Left ventricle myocardium inferior (tissue), 1 donor: Measurements from ENCODE around the gene CXXC5. TPM values are rescaled to one million over a fixed set of nuclear protein-coding genes. Genes with fewer than 3 reads are reported as not detected.
"Not testable (repeated sequence)": the region's sequence is repeated elsewhere in the genome, so short reads cannot be mapped to it uniquely, and the experiment has no call there.

Experiments
- DNase-seq: peaks from one replicate; pipeline ENCODE4 v3.0.0-alpha.2; 2020
- H3K27ac ChIP-seq: fragments of 200-600 bp; replicated peaks from 2 replicates; pipeline ENCODE4 v1.8.0; 2021
- H3K27me3 ChIP-seq: fragments of 200-600 bp; 2 replicates; pipeline ENCODE4 v1.8.0; 2021; ENCODE audit warnings: low read depth
- H3K36me3 ChIP-seq: fragments of 200-600 bp; 2 replicates; pipeline ENCODE4 v1.8.0; 2021
- H3K4me1 ChIP-seq: fragments of 200-600 bp; 2 replicates; pipeline ENCODE4 v1.8.0; 2021
- H3K4me3 ChIP-seq: fragments of 200-600 bp; 2 replicates; pipeline ENCODE4 v1.8.0; 2021; ENCODE audit warnings: mild to moderate bottlenecking, moderate library complexity
- H3K9me3 ChIP-seq: fragments of 200-600 bp; replicated peaks from 2 replicates; pipeline ENCODE4 v1.8.0; 2021
- intact Hi-C: fragments of 100-400 bp; cut with micrococcal nuclease; formaldehyde crosslinking; loops from one replicate; pipeline ENCODE4 v1.11.0; 2022
- total RNA-seq: library from RNA; stranded (reverse); fragmentation: NEBNext Ultra II Directional; extraction: Animal tissue kit (Norgen Biotek cat#: 25700); gene quantifications from one replicate; pipeline ENCODE4 v1.2.1, GENCODE V29; 2021
- TF ChIP-seq, protein P1 (sequence below): fragments of 200-600 bp; IDR thresholded peaks from 2 replicates; pipeline ENCODE4 v1.8.0; 2021; ENCODE audit warnings: antibody characterized with exemption, mild to moderate bottlenecking, borderline replicate concordance
- donor health status: DM: no; HTN: yes; CAD: no; lungs with severe emphysema.

The CXXC5 gene
- total RNA-seq, 1 donor from 2014 or later = 56.9 TPM

DNA sequence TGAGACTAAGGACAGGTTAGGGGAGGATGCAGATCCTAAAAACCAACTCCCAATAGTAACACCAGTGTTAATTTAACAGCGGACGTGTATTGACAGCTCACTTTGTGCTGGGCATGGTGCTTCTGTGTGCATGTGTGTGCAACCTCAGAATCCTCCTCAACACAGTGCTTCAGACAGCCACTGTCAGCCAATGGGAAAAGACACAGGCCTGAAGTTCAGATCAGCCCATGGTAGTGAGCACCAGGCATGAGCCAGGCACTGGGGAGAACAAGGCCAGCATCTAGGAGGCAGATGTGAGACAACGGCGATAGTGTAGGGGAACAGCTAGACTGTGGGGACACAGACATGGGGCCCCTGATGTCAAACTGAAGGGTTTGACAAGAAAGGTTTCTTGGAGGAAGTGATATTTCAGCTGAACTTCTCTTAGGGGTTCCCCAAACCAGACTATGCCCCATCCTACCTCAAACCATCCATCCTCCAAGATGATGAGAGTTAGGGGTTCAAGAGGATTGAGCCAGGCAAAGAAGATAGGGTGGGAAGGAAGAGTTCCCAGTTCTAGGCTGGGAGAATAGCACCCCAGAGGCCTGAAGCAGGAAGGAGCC lies 75.9 kb downstream of the CXXC5 start:
- Histone ChIP-seq H3K4me1 (peaks cover 7% of the 10 kb centered on the region), H3K27me3 (no peaks in the 10 kb centered on the region), H3K9me3 (peaks cover 1% of the 10 kb centered on the region), H3K4me3 (no peak overlapping the region), H3K27ac (no peak overlapping the region), H3K36me3 (no peaks in the 10 kb centered on the region)
- DNase-seq = no peak
- intact Hi-C loops = no loop called here
- TF ChIP-seq, protein P1, sequence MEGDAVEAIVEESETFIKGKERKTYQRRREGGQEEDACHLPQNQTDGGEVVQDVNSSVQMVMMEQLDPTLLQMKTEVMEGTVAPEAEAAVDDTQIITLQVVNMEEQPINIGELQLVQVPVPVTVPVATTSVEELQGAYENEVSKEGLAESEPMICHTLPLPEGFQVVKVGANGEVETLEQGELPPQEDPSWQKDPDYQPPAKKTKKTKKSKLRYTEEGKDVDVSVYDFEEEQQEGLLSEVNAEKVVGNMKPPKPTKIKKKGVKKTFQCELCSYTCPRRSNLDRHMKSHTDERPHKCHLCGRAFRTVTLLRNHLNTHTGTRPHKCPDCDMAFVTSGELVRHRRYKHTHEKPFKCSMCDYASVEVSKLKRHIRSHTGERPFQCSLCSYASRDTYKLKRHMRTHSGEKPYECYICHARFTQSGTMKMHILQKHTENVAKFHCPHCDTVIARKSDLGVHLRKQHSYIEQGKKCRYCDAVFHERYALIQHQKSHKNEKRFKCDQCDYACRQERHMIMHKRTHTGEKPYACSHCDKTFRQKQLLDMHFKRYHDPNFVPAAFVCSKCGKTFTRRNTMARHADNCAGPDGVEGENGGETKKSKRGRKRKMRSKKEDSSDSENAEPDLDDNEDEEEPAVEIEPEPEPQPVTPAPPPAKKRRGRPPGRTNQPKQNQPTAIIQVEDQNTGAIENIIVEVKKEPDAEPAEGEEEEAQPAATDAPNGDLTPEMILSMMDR = no peak

DNA sequence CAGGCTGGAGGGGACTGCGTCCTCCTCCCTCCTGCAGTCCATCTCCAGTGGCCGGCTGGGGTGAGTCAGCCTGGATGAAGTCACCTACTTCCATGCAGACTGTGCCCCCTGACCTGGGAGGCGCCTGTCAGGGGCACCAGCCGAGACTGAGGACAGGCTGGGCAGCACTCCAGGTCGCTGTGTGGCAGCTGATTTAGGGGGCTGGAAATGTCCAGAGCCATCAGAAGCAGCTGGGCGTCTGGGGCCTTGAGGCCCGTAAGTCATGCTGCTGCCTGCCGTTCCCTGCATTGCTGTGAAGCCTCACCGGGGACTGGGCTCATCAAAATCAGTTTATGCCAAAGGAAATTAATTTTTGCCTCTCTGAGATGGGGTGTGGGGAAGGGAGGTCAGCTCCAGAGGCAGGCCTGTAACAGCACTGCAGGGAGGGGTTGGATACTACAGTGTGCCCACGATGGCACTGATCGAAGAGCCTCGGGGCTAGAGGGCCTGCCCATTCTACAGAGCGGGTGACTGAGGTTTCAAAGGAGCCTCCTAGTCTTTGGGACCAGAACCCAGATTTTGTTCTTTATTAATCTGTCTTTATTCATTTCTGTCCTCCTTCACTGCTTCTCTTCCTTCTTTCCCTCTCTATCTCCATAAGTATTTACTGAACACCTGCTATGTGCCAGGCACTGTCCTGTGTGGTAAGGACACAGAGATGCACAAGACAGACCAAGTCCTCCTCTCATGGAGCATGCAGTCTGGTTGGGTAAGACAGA lies 77.1 kb downstream of the CXXC5 start:
- intact Hi-C loops = no loop called here
- H3K27ac ChIP-seq = peak overlapping the region; percentile 16
- H3K27me3 ChIP-seq = no peaks in the 10 kb centered on the region
- H3K4me1 ChIP-seq = peaks cover 7% of the 10 kb centered on the region
- H3K4me3 ChIP-seq = no peak overlapping the region
- DNase-seq = no peak
- no peaks in the 10 kb centered on the region for H3K9me3 ChIP-seq
- TF ChIP-seq, protein P1 = no peak
- H3K36me3 ChIP-seq = no peaks in the 10 kb centered on the region

DNA sequence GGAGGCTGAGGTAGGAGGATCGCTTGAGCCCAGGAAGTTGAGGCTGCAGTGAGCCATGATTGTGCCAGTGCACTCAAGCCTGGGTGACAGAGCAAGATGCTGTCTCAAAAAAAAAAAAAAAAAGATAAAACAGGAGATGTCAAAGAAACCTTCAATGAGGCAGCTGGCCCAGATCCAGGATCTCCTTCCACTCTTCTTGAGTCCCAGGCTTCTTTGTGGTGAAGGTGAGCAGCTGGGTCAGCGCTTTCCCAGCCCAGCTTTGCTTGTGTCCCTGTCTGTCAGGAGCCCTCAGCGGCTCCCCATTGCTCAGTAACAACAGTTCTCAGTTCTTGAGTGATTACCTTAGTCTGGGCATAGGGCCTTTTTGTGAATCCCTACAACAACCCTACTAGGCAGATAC lies 78.1 kb downstream of the CXXC5 start:
- Histone ChIP-seq H3K4me3 (no peak overlapping the region), H3K36me3 (no peaks in the 10 kb centered on the region), H3K27me3 (no peaks in the 10 kb centered on the region), H3K4me1 (peaks cover 7% of the 10 kb centered on the region), H3K27ac (no peak overlapping the region), H3K9me3 (no peaks in the 10 kb centered on the region)
- no peak for DNase-seq
- TF ChIP-seq, protein P1 = no peak
- intact Hi-C loops = no loop called here

DNA sequence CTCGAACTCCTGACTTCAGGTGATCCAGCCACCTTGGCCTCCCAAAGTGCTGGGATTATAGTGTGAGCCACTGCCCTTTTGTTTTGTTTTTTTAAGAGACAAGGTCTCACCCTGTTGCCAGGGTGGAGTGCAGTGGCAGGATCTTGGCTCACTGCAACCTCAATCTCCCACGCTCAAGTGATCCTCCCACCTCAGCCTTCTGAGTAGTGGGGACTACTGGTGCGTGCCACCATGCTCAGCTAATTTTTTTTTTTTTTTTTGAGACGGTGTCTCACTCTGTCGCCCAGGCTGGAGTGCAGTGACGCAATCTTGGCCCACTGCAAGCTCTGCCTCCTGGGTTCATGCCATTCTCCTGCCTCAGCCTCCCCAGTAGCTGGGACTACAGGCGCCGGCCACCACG lies 79.5 kb downstream of the CXXC5 start:
- H3K27me3 ChIP-seq, H3K4me1 ChIP-seq, H3K4me3 ChIP-seq, H3K9me3 ChIP-seq, H3K36me3 ChIP-seq, H3K27ac ChIP-seq, intact Hi-C loops, DNase-seq: not testable (repeated sequence)

DNA sequence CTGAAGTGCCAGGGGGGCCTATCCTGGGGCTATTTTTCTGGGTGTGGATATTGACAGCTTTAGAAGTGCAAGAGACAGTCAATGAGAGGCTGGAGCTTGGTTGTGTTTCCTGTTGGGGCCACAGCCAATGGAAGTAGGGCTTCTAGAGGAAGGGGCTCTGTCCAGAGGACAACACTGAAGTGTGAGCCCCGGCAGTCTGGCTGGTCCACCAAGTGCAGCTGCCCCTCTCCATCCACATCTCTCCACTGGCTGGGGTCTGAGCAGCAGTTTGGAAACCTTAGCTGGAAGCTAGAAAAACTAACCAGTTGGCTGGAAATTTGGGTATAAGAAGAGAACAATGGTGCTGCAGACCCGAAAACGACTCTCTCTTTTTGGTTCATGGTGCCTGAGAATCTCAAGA lies 83.1 kb downstream of the CXXC5 start:
- H3K27me3 ChIP-seq = no peaks in the 10 kb centered on the region
- no peak overlapping the region for H3K4me3 ChIP-seq
- H3K9me3 ChIP-seq = no peaks in the 10 kb centered on the region
- TF ChIP-seq, protein P1 = no peak
- no peak for DNase-seq
- no peak overlapping the region for H3K27ac ChIP-seq
- H3K36me3 ChIP-seq = no peaks in the 10 kb centered on the region
- H3K4me1 ChIP-seq = no peaks in the 10 kb centered on the region
- intact Hi-C loops = no loop called here

DNA sequence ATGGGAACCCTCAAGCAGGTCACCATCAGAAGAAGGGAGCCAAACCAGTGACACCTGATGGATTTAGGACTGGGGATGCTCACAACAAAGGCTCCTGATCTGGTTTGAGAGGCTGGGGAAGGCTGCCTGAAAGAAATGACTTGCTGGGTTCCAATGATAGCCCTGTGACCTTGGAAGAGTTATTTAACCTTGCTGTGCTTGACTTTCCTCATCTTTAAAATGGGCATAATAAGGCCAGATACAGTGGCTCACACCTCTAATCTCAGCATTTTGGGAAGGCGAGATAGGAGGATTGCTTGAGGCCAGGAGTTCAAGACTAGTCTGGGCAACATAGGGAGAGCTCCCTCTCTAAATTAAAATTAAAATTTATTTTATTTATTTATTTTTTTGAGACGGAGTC lies 83.9 kb downstream of the CXXC5 start:
- Histone ChIP-seq H3K27me3 (no peaks in the 10 kb centered on the region), H3K36me3 (no peaks in the 10 kb centered on the region), H3K9me3 (no peaks in the 10 kb centered on the region), H3K4me3 (no peak overlapping the region), H3K4me1 (no peaks in the 10 kb centered on the region), H3K27ac (no peak overlapping the region)
- intact Hi-C loops = no loop called here
- DNase-seq = no peak
- TF ChIP-seq, protein P1 = no peak
